WTC11 (cell line): ENCODE data around the gene MEN1. TPM values are rescaled to one million over a fixed set of nuclear protein-coding genes. Genes with fewer than 3 reads are reported as not detected.

Experiments used
- ATAC-seq: fragments of 200-7000 bp; cut with Tn5 transposase; 2 replicates; pipeline ENCODE4 v1.10.0; 2021; ENCODE audit warnings: mild to moderate bottlenecking, moderate library complexity
- CTCF ChIA-PET: fragments of 300-600 bp; sonication (Branson Sonifier 250); formaldehyde crosslinking; loops from one replicate; lab custom pipeline; 2021; ENCODE audit warnings: antibody characterized with exemption; lab: Charles Lee
- POLR2A ChIA-PET: fragments of 350-600 bp; sonication (Branson Sonifier 250); formaldehyde crosslinking; loops from one replicate; lab custom pipeline; 2021; ENCODE audit warnings: antibody characterized with exemption; lab: Charles Lee
- DNase-seq: peaks from one replicate; pipeline ENCODE4 v3.0.0; 2021; ENCODE audit warnings: low spot score
- H3K27ac Mint-ChIP-seq: 2 replicates; pipeline ENCODE4 v1.8.0; 2021; ENCODE audit warnings: mixed read lengths
- H3K27me3 Mint-ChIP-seq: 2 replicates; pipeline ENCODE4 v1.8.0; 2021; ENCODE audit warnings: low read depth, mild to moderate bottlenecking, moderate library complexity, mixed read lengths
- H3K36me3 Mint-ChIP-seq: 2 replicates; pipeline ENCODE4 v1.8.0; 2021; ENCODE audit warnings: mixed read lengths
- H3K4me1 Mint-ChIP-seq: 2 replicates; pipeline ENCODE4 v1.8.0; 2022; ENCODE audit warnings: mixed read lengths
- H3K4me3 Mint-ChIP-seq: 2 replicates; pipeline ENCODE4 v1.8.0; 2021; ENCODE audit warnings: mild to moderate bottlenecking, moderate library complexity, mixed read lengths
- H3K9me3 Mint-ChIP-seq: 2 replicates; pipeline ENCODE4 v1.8.0; 2021; ENCODE audit warnings: mixed read lengths
- CREB1 ChIP-seq: sonication (generic); formaldehyde crosslinking; IDR thresholded peaks from 2 replicates; pipeline ENCODE4 v1.8.0; 2023; ENCODE audit warnings: mild to moderate bottlenecking, missing genetic modification reagents
- CTCF ChIP-seq: fragments of 200-600 bp; IDR thresholded peaks from 2 replicates; pipeline ENCODE4 v1.8.0; 2022; ENCODE audit warnings: antibody characterized with exemption
- E2F4 ChIP-seq: sonication (generic); formaldehyde crosslinking; IDR thresholded peaks from 2 replicates; pipeline ENCODE4 v1.8.1; 2022; ENCODE audit warnings: low read depth, mild to moderate bottlenecking, moderate library complexity, missing genetic modification reagents, borderline replicate concordance
- ELF4 ChIP-seq: sonication (generic); formaldehyde crosslinking; IDR thresholded peaks from 2 replicates; pipeline ENCODE4 v1.8.1; 2022; ENCODE audit warnings: low read depth, mild to moderate bottlenecking, moderate library complexity, missing genetic modification reagents
- EMX1 ChIP-seq: fragments of 250-450 bp; sonication (Bioruptor Pico); IDR thresholded peaks from 2 replicates; pipeline ENCODE4 v1.8.0; 2021; ENCODE audit warnings: mild to moderate bottlenecking
- ETV6 ChIP-seq: sonication (generic); formaldehyde crosslinking; IDR thresholded peaks from 2 replicates; pipeline ENCODE4 v1.8.1; 2022; ENCODE audit warnings: mild to moderate bottlenecking, missing genetic modification reagents
- FOXJ3 ChIP-seq: sonication (generic); formaldehyde crosslinking; IDR thresholded peaks from 2 replicates; pipeline ENCODE4 v1.9.0; 2021; ENCODE audit warnings: missing genetic modification reagents, mild to moderate bottlenecking, borderline replicate concordance
- FOXK1 ChIP-seq: sonication (generic); formaldehyde crosslinking; IDR thresholded peaks from 2 replicates; pipeline ENCODE4 v1.8.0; 2022; ENCODE audit warnings: mild to moderate bottlenecking, moderate library complexity, missing genetic modification reagents
- GABPB1 ChIP-seq: sonication (generic); formaldehyde crosslinking; IDR thresholded peaks from 2 replicates; pipeline ENCODE4 v1.8.1; 2023; ENCODE audit warnings: mild to moderate bottlenecking, missing genetic modification reagents
- GTF2I ChIP-seq: fragments of 250-450 bp; sonication (Bioruptor Pico); conservative IDR thresholded peaks from 2 replicates; pipeline ENCODE4 v1.4.0; 2021; ENCODE audit warnings: mild to moderate bottlenecking
- NFE2L1 ChIP-seq: sonication (generic); formaldehyde crosslinking; IDR thresholded peaks from 2 replicates; pipeline ENCODE4 v1.8.1; 2023; ENCODE audit warnings: missing genetic modification reagents
- NR1H2 ChIP-seq: sonication (generic); formaldehyde crosslinking; IDR thresholded peaks from 2 replicates; pipeline ENCODE4 v1.9.0; 2021; ENCODE audit warnings: mild to moderate bottlenecking, moderate library complexity, missing genetic modification reagents
- NR2C2 ChIP-seq: sonication (generic); formaldehyde crosslinking; IDR thresholded peaks from 2 replicates; pipeline ENCODE4 v1.8.0; 2022; ENCODE audit warnings: mild to moderate bottlenecking, missing genetic modification reagents
- PRRX2 ChIP-seq: fragments of 250-450 bp; sonication (Bioruptor Pico); IDR thresholded peaks from 2 replicates; pipeline ENCODE4 v1.8.0; 2021; ENCODE audit warnings: mild to moderate bottlenecking
- SMAD3 ChIP-seq: sonication (generic); formaldehyde crosslinking; IDR thresholded peaks from 2 replicates; pipeline ENCODE4 v1.8.0; 2022; ENCODE audit warnings: missing genetic modification reagents, mild to moderate bottlenecking, borderline replicate concordance
- SP1 ChIP-seq: sonication (generic); formaldehyde crosslinking; conservative IDR thresholded peaks from 2 replicates; pipeline ENCODE4 v1.8.1; 2022; ENCODE audit warnings: missing genetic modification reagents
- STAT6 ChIP-seq: sonication (generic); formaldehyde crosslinking; conservative IDR thresholded peaks from 2 replicates; pipeline ENCODE4 v1.8.1; 2023; ENCODE audit warnings: mild to moderate bottlenecking, low read depth, missing genetic modification reagents, moderate library complexity
- TEAD1 ChIP-seq: sonication (generic); formaldehyde crosslinking; IDR thresholded peaks from 2 replicates; pipeline ENCODE4 v1.8.0; 2022; ENCODE audit warnings: mild to moderate bottlenecking, missing genetic modification reagents
- TEAD4 ChIP-seq: sonication (generic); formaldehyde crosslinking; IDR thresholded peaks from 2 replicates; pipeline ENCODE4 v1.8.0; 2022; ENCODE audit warnings: mild to moderate bottlenecking, missing genetic modification reagents
- USF2 ChIP-seq: sonication (generic); formaldehyde crosslinking; IDR thresholded peaks from 2 replicates; pipeline ENCODE4 v1.8.1; 2023; ENCODE audit warnings: mild to moderate bottlenecking, missing genetic modification reagents, moderate library complexity
- ZMAT4 ChIP-seq: fragments of 250-450 bp; sonication (Bioruptor Pico); IDR thresholded peaks from 2 replicates; pipeline ENCODE4 v1.9.0; 2021; ENCODE audit warnings: mild to moderate bottlenecking
- ZNF138 ChIP-seq: sonication (generic); formaldehyde crosslinking; conservative IDR thresholded peaks from 2 replicates; pipeline ENCODE4 v1.8.1; 2022; ENCODE audit warnings: mild to moderate bottlenecking, moderate library complexity, missing genetic modification reagents
- ZNF219 ChIP-seq: sonication (generic); formaldehyde crosslinking; IDR thresholded peaks from 2 replicates; pipeline ENCODE4 v1.8.0; 2023; ENCODE audit warnings: missing genetic modification reagents, mild to moderate bottlenecking, borderline replicate concordance
- ZNF423 ChIP-seq: fragments of 250-450 bp; sonication (Bioruptor Pico); IDR thresholded peaks from 2 replicates; pipeline ENCODE4 v2.1.2; 2022; ENCODE audit warnings: mild to moderate bottlenecking, moderate library complexity
- ZNF512 ChIP-seq: sonication (generic); formaldehyde crosslinking; IDR thresholded peaks from 2 replicates; pipeline ENCODE4 v1.8.1; 2022; ENCODE audit warnings: missing genetic modification reagents, borderline replicate concordance
- total RNA-seq: library from RNA; stranded (reverse); gene quantifications from 3 replicates; pipeline ENCODE4 v1.2.3, GENCODE V29; 2021

Gene MEN1
- total RNA-seq, 1 experiment from 2014 or later = 47.1 TPM

- DNase-seq (no peak), ATAC-seq (no peak)
- Mint-ChIP-seq H3K9me3 (no peaks in the 10 kb centered on the region), H3K27ac (peak overlapping the region; percentile 91), H3K27me3 (no peaks in the 10 kb centered on the region), H3K4me3 (peak overlapping the region; percentile 65), H3K4me1 (peaks cover 40% of the 10 kb centered on the region), H3K36me3 (no peaks in the 10 kb centered on the region)
- POLR2A ChIA-PET = no interaction called here
- TF ChIP-seq TEAD1 (CRISPR knock-in tag) (no peak), EMX1 (CRISPR knock-in tag) (no peak), NR1H2 (CRISPR knock-in tag) (no peak), TEAD4 (CRISPR knock-in tag) (no peak), GTF2I (CRISPR knock-in tag) (peak; percentile 90), ELF4 (no peak), ZNF423 (CRISPR knock-in tag) (no peak), E2F4 (CRISPR knock-in tag) (no peak), ZNF138 (CRISPR knock-in tag) (no peak), GABPB1 (CRISPR knock-in tag) (0 out of 2 replicates have a peak, but pooled peaks have one; percentile 22)
- CTCF ChIA-PET = interaction anchor here (0.7 to 12.5 kb wide), 6 partner anchors 41 to 395 kb away, joined by 3 to 372 read pairs (median 35); partner anchors contain the start of genes ARL2, BATF2, EHD1 and MAP4K2
Measured at GRCh38 chr11:64845129-64845775, 34.9 kb upstream of the MEN1 start.

- H3K27me3 Mint-ChIP-seq = no peaks in the 10 kb centered on the region
- ChIA-PET POLR2A (interaction anchor here (0.5 to 1.3 kb wide), 2 partner anchors 13 to 290 kb away, joined by 3 read pairs; partner anchors contain the start of gene SYVN1), CTCF (interaction anchor here (0.5 to 12.5 kb wide), 13 partner anchors 20 to 695 kb away, joined by 3 to 372 read pairs (median 4); partner anchors contain the start of genes ARL2, BATF2, EHD1 and MAP4K2)
- peaks cover under 1% of the 10 kb centered on the region; the same call in 1 of the 2 replicates for H3K36me3 Mint-ChIP-seq
- no peaks in the 10 kb centered on the region for H3K9me3 Mint-ChIP-seq
- DNase-seq = peak; percentile 89
- peak within 1 kb of the TSS; percentile 93 for H3K4me3 Mint-ChIP-seq
- peak within 1 kb of the TSS; percentile 91 for H3K27ac Mint-ChIP-seq
- H3K4me1 Mint-ChIP-seq = peaks cover 40% of the 10 kb centered on the region
- ATAC-seq = peak; percentile 61
- TF ChIP-seq GABPB1 (CRISPR knock-in tag) (no peak), STAT6 (CRISPR knock-in tag) (no peak), CTCF (no peak), ZNF138 (CRISPR knock-in tag) (no peak), ZMAT4 (CRISPR knock-in tag) (no peak), FOXJ3 (CRISPR knock-in tag) (no peak), USF2 (CRISPR knock-in tag) (no peak; the same call in 1 of the 2 replicates), NR2C2 (CRISPR knock-in tag) (no peak), ZNF219 (CRISPR knock-in tag) (no peak), SMAD3 (CRISPR knock-in tag) (no peak), ZNF512 (CRISPR knock-in tag) (no peak), ETV6 (CRISPR knock-in tag) (no peak), SP1 (CRISPR knock-in tag) (peak; percentile 88), PRRX2 (CRISPR knock-in tag) (no peak), CREB1 (CRISPR knock-in tag) (no peak), NFE2L1 (CRISPR knock-in tag) (no peak), FOXK1 (CRISPR knock-in tag) (peak; percentile 27; the same call in 1 of the 2 replicates)
Measured at GRCh38 chr11:64844330-64845128, 34.2 kb upstream of the MEN1 start, which contains the start of gene CDC42BPG. Gene CDC42BPG, minus strand, starts transcription at chr11:64844653. Its CDS starts 84 bp downstream, at chr11:64844569.
